Natural killer cell (primary cell): ENCODE results near the gene WDFY3. TPM values are rescaled to one million over a fixed set of nuclear protein-coding genes. Genes with fewer than 3 reads are reported as not detected.

Experiments used
- ATAC-seq, 3 donors: fragments of 150-1000 bp in 2 of 3; fragments of 200-7000 bp in 1 of 3; cut with Tn5 transposase; 1 replicate in 1 of 3; 2 replicates in 2 of 3; pipeline ENCODE4 v1.10.0; 2021; ENCODE audit warnings: mild to moderate bottlenecking in 2 of 3, moderate library complexity in 2 of 3
- DNase-seq, 2 donors: peaks; one replicate each; pipeline versions ENCODE4 v3.0.0 to v3.0.0-alpha.2; 2013 to 2021; ENCODE audit warnings: mixed read lengths in 1 of 2
- H3K27ac ChIP-seq: one replicate; pipeline ENCODE4 v1.5.1; 2013; ENCODE audit warnings: mild to moderate bottlenecking, low read length
- H3K27me3 ChIP-seq: one replicate; pipeline ENCODE4 v1.6.1; 2013; ENCODE audit warnings: low read length; ENCODE audit not compliant: control insufficient read depth, insufficient read depth
- H3K36me3 ChIP-seq: one replicate; pipeline ENCODE4 v1.6.1; 2013; ENCODE audit warnings: low read length; ENCODE audit not compliant: control insufficient read depth, insufficient read depth
- H3K4me1 ChIP-seq: one replicate; pipeline ENCODE4 v1.6.1; 2013; ENCODE audit warnings: low read length; ENCODE audit not compliant: control insufficient read depth, insufficient read depth
- H3K4me3 ChIP-seq: one replicate; pipeline ENCODE4 v1.5.1; 2013; ENCODE audit warnings: low read length
- H3K9me3 ChIP-seq: one replicate; pipeline ENCODE4 v1.6.1; 2013; ENCODE audit warnings: low read length; ENCODE audit not compliant: control insufficient read depth, insufficient read depth
- H3K27ac Mint-ChIP-seq, 2 donors: one replicate each; pipeline ENCODE4 v1.8.0; 2022; ENCODE audit warnings: mild to moderate bottlenecking in 2 of 2, mixed read lengths in 2 of 2, moderate library complexity in 1 of 2
- H3K27me3 Mint-ChIP-seq, 2 donors: one replicate each; pipeline ENCODE4 v1.8.0; 2022; ENCODE audit warnings: low read depth in 2 of 2, mixed read lengths in 2 of 2
- H3K36me3 Mint-ChIP-seq: one replicate; pipeline ENCODE4 v1.8.0; 2022; ENCODE audit warnings: mixed read lengths
- H3K4me1 Mint-ChIP-seq, 2 donors: one replicate each; pipeline ENCODE4 v1.8.0; 2022; ENCODE audit warnings: mixed read lengths in 2 of 2
- H3K4me3 Mint-ChIP-seq: one replicate; pipeline ENCODE4 v1.8.0; 2022; ENCODE audit warnings: mild to moderate bottlenecking, moderate library complexity, mixed read lengths
- H3K9me3 Mint-ChIP-seq, 2 donors: one replicate each; pipeline ENCODE4 v1.8.0; 2022; ENCODE audit warnings: mixed read lengths in 2 of 2
- WGBS: methylation state at CpG from one replicate; pipeline ENCODE4 v1.1.7; 2013; ENCODE audit warnings: missing lambda C conversion rate; ENCODE audit not compliant: insufficient coverage; 5-methylcytosine and 5-hydroxymethylcytosine counted together
- intact Hi-C: fragments of 100-400 bp; cut with micrococcal nuclease; formaldehyde crosslinking; loops from one replicate; pipeline ENCODE4 v1.14.2; 2022
- total RNA-seq, 4 donors: library from RNA; stranded (reverse); fragments of 120-200 nt in 1 of 4; gene quantifications; one replicate each; pipeline versions ENCODE4 v1.2.3 to v1.2.4, GENCODE V29; 2013 to 2022
- TF ChIP-seq, protein P1 (sequence below): fragments of 200-600 bp; IDR thresholded peaks from one replicate; pipeline ENCODE4 v1.8.0; 2022; ENCODE audit warnings: antibody characterized with exemption

Gene WDFY3
- total RNA-seq, 3 donors from 2014 or later (not counting 1 experiment from before 2014, with no cell fraction given) = 2.5 to 7.2 (median 6.0) TPM

DNA sequence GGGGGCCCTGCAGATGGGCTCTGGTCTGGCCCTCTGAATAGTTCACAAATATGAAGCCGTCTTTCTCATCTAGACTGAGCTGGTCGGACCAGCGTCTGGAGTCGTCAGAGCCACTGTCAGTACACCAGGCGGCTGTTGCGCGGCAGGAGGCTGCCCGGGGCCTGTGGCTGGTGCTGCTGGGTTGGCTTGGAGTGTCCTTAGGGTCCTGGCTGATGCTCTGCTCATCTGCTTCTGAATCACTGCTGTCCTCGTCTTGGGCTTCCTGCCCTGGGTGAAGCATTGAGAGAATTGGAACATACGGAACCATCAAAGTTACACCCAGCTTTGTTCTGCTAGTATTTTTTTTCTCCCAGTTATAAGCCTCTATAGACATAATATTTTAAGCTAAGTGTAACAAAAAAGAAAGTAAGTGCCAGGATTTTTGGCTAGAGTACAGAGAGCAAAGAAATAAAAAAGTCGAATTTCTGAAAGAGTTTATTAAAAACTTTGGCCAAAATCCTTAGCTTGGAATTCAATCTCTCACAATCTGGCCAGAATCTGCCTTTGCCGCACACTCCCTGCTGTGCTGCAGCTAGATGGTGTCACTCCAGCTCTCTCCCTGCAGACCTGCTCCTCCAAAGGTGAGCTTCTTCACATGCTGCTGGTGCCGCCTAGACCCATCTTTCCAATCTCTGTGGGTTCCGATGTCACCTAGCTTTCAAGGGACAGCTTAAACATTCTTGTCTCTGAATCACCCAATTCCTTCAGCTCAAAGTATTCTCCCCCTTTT, 287.3 kb downstream of the WDFY3 start:
- intact Hi-C loops = no loop called here
- TF ChIP-seq, protein P1, sequence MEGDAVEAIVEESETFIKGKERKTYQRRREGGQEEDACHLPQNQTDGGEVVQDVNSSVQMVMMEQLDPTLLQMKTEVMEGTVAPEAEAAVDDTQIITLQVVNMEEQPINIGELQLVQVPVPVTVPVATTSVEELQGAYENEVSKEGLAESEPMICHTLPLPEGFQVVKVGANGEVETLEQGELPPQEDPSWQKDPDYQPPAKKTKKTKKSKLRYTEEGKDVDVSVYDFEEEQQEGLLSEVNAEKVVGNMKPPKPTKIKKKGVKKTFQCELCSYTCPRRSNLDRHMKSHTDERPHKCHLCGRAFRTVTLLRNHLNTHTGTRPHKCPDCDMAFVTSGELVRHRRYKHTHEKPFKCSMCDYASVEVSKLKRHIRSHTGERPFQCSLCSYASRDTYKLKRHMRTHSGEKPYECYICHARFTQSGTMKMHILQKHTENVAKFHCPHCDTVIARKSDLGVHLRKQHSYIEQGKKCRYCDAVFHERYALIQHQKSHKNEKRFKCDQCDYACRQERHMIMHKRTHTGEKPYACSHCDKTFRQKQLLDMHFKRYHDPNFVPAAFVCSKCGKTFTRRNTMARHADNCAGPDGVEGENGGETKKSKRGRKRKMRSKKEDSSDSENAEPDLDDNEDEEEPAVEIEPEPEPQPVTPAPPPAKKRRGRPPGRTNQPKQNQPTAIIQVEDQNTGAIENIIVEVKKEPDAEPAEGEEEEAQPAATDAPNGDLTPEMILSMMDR = no peak
- Mint-ChIP-seq H3K27me3 (no peaks in the 10 kb centered on the region), H3K4me3 (no peak overlapping the region), H3K4me1 (no peaks in the 10 kb centered on the region), H3K9me3 (no peaks in the 10 kb centered on the region), H3K36me3 (no peaks in the 10 kb centered on the region), H3K27ac (no peak overlapping the region)
- ATAC-seq = no peak
- no peak for DNase-seq
- no peaks in the 10 kb centered on the region for H3K36me3 ChIP-seq
- H3K27me3 ChIP-seq = no peaks in the 10 kb centered on the region
- no peaks in the 10 kb centered on the region for H3K4me1 ChIP-seq
- no peak overlapping the region for H3K27ac ChIP-seq
- no peak overlapping the region for H3K4me3 ChIP-seq
- WGBS = 93% methylated on average over 14 of the region's 14 CpGs
- H3K9me3 ChIP-seq = peaks cover 4% of the 10 kb centered on the region

DNA sequence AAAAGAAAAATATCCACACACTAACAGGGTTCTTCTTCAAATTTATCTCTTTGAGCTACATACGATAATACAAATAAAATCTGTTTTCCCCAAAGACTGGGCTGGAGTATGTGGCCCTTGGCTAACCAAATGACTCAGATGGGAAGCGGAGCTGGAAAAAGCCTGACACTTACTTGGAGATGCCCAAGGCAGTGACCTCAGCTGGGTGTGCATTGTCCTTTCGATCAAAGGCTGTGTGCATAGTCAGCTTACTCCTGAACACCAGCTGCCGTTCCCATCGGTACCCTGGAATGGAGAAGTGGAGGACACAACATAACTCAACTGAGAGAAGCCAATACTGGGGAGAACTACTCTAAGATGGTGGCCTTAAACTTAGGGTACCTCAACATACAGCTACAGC, 288.5 kb downstream of the WDFY3 start:
- Mint-ChIP-seq H3K27me3 (no peaks in the 10 kb centered on the region), H3K9me3 (no peaks in the 10 kb centered on the region), H3K36me3 (no peaks in the 10 kb centered on the region), H3K4me3 (no peak overlapping the region), H3K4me1 (no peaks in the 10 kb centered on the region), H3K27ac (no peak overlapping the region)
- Histone ChIP-seq H3K36me3 (no peaks in the 10 kb centered on the region), H3K4me3 (no peak overlapping the region), H3K27ac (no peak overlapping the region), H3K9me3 (peaks cover 4% of the 10 kb centered on the region), H3K4me1 (no peaks in the 10 kb centered on the region), H3K27me3 (no peaks in the 10 kb centered on the region)
- TF ChIP-seq, protein P1 = no peak
- ATAC-seq (no peak), DNase-seq (no peak)
- WGBS = 90% methylated on average over 5 of the region's 5 CpGs
- intact Hi-C loops = no loop called here

DNA sequence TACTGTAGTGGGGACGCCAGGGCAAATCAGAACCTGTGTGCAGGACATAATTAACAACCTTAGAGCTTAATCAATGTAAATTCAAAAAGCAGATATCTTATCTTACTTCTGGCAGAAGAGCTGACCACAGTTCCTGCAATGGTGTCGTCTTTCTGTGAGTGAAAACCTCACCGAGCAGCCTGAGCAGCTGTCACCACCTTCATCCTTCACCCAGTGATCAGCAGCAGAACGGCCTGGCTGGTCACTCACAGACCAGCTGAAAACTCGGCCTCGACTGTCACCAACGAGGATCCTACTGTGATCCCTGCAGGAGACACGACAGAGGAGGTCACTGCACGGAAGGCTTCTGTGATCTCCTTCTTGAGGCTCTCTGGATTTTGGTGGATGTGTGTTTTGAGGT, 289.4 kb downstream of the WDFY3 start:
- H3K4me3 ChIP-seq = no peak overlapping the region
- no peak overlapping the region for H3K27ac ChIP-seq
- intact Hi-C loops = no loop called here
- DNase-seq (no peak), ATAC-seq (no peak)
- H3K9me3 ChIP-seq = peaks cover 4% of the 10 kb centered on the region
- H3K27me3 ChIP-seq = no peaks in the 10 kb centered on the region
- Mint-ChIP-seq H3K36me3 (no peaks in the 10 kb centered on the region), H3K9me3 (no peaks in the 10 kb centered on the region), H3K27ac (no peak overlapping the region), H3K27me3 (no peaks in the 10 kb centered on the region), H3K4me1 (no peaks in the 10 kb centered on the region), H3K4me3 (no peak overlapping the region)
- no peaks in the 10 kb centered on the region for H3K36me3 ChIP-seq
- H3K4me1 ChIP-seq = no peaks in the 10 kb centered on the region
- 87% methylated on average over 9 of the region's 9 CpGs for WGBS
- TF ChIP-seq, protein P1 = no peak
